NCI-H1092 (cell line): ENCODE results near the gene DCAF6.
"Not testable (repeated sequence)": the region's sequence is repeated elsewhere in the genome, so short reads cannot be mapped to it uniquely, and the experiment has no call there.

Experiments
- DNase-seq: peaks from one replicate; lab custom pipeline; 2025; lab: John Stamatoyannopoulos, UW

The DCAF6 gene

GRCh38 chr1:167923324-167924056 is 13.0 kb upstream of the DCAF6 start:
- no peak for DNase-seq

- DNase-seq, result no peak
These were observed 12.4 kb upstream of the DCAF6 start for GRCh38 chr1:167924102-167924501.

- no peak for DNase-seq
These were observed 11.8 kb upstream of the DCAF6 start for GRCh38 chr1:167924543-167925231.

- DNase-seq, result no peak
These were observed 9.9 kb upstream of the DCAF6 start for GRCh38 chr1:167926486-167926997.

- no peak for DNase-seq
These were observed 9.3 kb upstream of the DCAF6 start for GRCh38 chr1:167927046-167927754.

- no peak for DNase-seq
These were observed 8.0 kb upstream of the DCAF6 start for GRCh38 chr1:167928457-167928852.

- DNase-seq, result not testable (repeated sequence)
These were observed 7.6 kb upstream of the DCAF6 start for GRCh38 chr1:167928919-167929318.

GRCh38 chr1:167929725-167930124 is 6.8 kb upstream of the DCAF6 start:
- DNase-seq, result no peak

GRCh38 chr1:167933788-167934187 is 2.7 kb upstream of the DCAF6 start:
- DNase-seq, result no peak

GRCh38 chr1:167934426-167935215 is 1.9 kb upstream of the DCAF6 start:
- no peak for DNase-seq

- DNase-seq, result peak; percentile 47
These were observed 1.0 kb upstream of the DCAF6 start for GRCh38 chr1:167935216-167936067.

GRCh38 chr1:167936930-167937708 is 636 bp downstream of the DCAF6 start, which contains the start of gene MPC2:
Gene MPC2, minus strand, starts transcription at chr1:167937072. Its CDS starts 1,231 bp downstream, at chr1:167935841.
- peak; percentile 44 for DNase-seq

GRCh38 chr1:167937709-167938010 is 1.2 kb downstream of the DCAF6 start:
- DNase-seq, result no peak

GRCh38 chr1:167938080-167938636 is 1.7 kb downstream of the DCAF6 start:
- DNase-seq, result no peak

- no peak for DNase-seq
These were observed 3.8 kb downstream of the DCAF6 start for GRCh38 chr1:167940264-167940663.

GRCh38 chr1:167943541-167943940 is 7.1 kb downstream of the DCAF6 start:
- no peak for DNase-seq

- DNase-seq, result no peak
These were observed 11.2 kb downstream of the DCAF6 start for GRCh38 chr1:167947733-167948132.

- no peak for DNase-seq
These were observed 13.3 kb downstream of the DCAF6 start for GRCh38 chr1:167949785-167950184.

- DNase-seq, result no peak
These were observed 14.1 kb downstream of the DCAF6 start for GRCh38 chr1:167950569-167950968.

GRCh38 chr1:167955915-167956314 is 19.4 kb downstream of the DCAF6 start:
- DNase-seq, result no peak
